Femur (tissue), 1 donor: ENCODE measurements around the gene FLVCR1.
"Not testable (repeated sequence)": the region's sequence is repeated elsewhere in the genome, so short reads cannot be mapped to it uniquely, and the experiment has no call there.

ENCODE experiments used
- DNase-seq: peaks from one replicate; pipeline ENCODE4 v3.0.0-alpha.2; 2017

FLVCR1 gene

GRCh38 chr1:212857992-212858460 lies at the start of gene FLVCR1:
FLVCR1 (plus strand) TSS chr1:212858275; CDS start chr1:212858453, 178 bp downstream.
- DNase-seq: peak; percentile 98

- no peak for DNase-seq
Observed at GRCh38 chr1:212814537-212815334, 43.3 kb upstream of the FLVCR1 start.

- no peak for DNase-seq
Observed at GRCh38 chr1:212816567-212817278, 41.4 kb upstream of the FLVCR1 start.

- no peak for DNase-seq
Observed at GRCh38 chr1:212819726-212820125, 38.3 kb upstream of the FLVCR1 start.

GRCh38 chr1:212820969-212821368 lies 37.1 kb upstream of the FLVCR1 start:
- no peak for DNase-seq

GRCh38 chr1:212822956-212823355 lies 35.1 kb upstream of the FLVCR1 start:
- DNase-seq: no peak

GRCh38 chr1:212824201-212824600 lies 33.9 kb upstream of the FLVCR1 start:
- no peak for DNase-seq

GRCh38 chr1:212825798-212826452 lies 32.1 kb upstream of the FLVCR1 start:
- no peak for DNase-seq

GRCh38 chr1:212827171-212827776 lies 30.8 kb upstream of the FLVCR1 start:
- no peak for DNase-seq

- DNase-seq: no peak
Observed at GRCh38 chr1:212827831-212828278, 30.2 kb upstream of the FLVCR1 start.

- no peak for DNase-seq
Observed at GRCh38 chr1:212828395-212828794, 29.7 kb upstream of the FLVCR1 start.

GRCh38 chr1:212833211-212834207 lies 24.6 kb upstream of the FLVCR1 start:
- DNase-seq: not testable (repeated sequence)

- no peak for DNase-seq
Observed at GRCh38 chr1:212838145-212838544, 19.9 kb upstream of the FLVCR1 start.

- not testable (repeated sequence) for DNase-seq
Observed at GRCh38 chr1:212844521-212844920, 13.6 kb upstream of the FLVCR1 start.

GRCh38 chr1:212847549-212847948 lies 10.5 kb upstream of the FLVCR1 start, which contains the start of gene SPATA45:
SPATA45 (minus strand) TSS chr1:212847649; CDS start chr1:212836149, 11,500 bp downstream.
- DNase-seq: no peak

- DNase-seq: no peak
Observed at GRCh38 chr1:212852105-212852688, 5.9 kb upstream of the FLVCR1 start.

- no peak for DNase-seq
Observed at GRCh38 chr1:212853658-212854057, 4.4 kb upstream of the FLVCR1 start.

GRCh38 chr1:212856755-212857154 lies 1.3 kb upstream of the FLVCR1 start:
- DNase-seq: no peak

GRCh38 chr1:212858461-212859265 lies 588 bp downstream of the FLVCR1 start:
- peak; percentile 48 for DNase-seq
